Activated naive CD4-positive, alpha-beta T cell treated with anti-CD3 and anti-CD28 coated beads, Interleukin-2, amount 10 ng/mL, durations not matched to agents 7 days and 5 days (primary cell): ENCODE measurements around the gene XRN2.

Experiments used
- CTCF ChIA-PET: fragments of 350-600 bp; sonication (Branson Sonifier 250); formaldehyde crosslinking; loops from one replicate; lab custom pipeline; 2021; ENCODE audit warnings: antibody characterized with exemption; lab: Charles Lee
- DNase-seq: peaks from one replicate; pipeline ENCODE4 v3.0.0-alpha.2; 2020
- H3K27ac Mint-ChIP-seq: one replicate; pipeline ENCODE4 v1.8.0; 2021; ENCODE audit warnings: mild to moderate bottlenecking, moderate library complexity, mixed read lengths
- H3K27me3 Mint-ChIP-seq: one replicate; pipeline ENCODE4 v1.8.0; 2021; ENCODE audit warnings: mild to moderate bottlenecking, mixed read lengths
- H3K36me3 Mint-ChIP-seq: one replicate; pipeline ENCODE4 v1.8.0; 2021; ENCODE audit warnings: mixed read lengths
- H3K4me1 Mint-ChIP-seq: one replicate; pipeline ENCODE4 v1.8.0; 2021; ENCODE audit warnings: mixed read lengths
- H3K4me3 Mint-ChIP-seq: one replicate; pipeline ENCODE4 v1.8.0; 2021; ENCODE audit warnings: mild to moderate bottlenecking, moderate library complexity, mixed read lengths
- H3K9me3 Mint-ChIP-seq: one replicate; pipeline ENCODE4 v1.8.0; 2021; ENCODE audit warnings: mixed read lengths

XRN2 gene, protein sequence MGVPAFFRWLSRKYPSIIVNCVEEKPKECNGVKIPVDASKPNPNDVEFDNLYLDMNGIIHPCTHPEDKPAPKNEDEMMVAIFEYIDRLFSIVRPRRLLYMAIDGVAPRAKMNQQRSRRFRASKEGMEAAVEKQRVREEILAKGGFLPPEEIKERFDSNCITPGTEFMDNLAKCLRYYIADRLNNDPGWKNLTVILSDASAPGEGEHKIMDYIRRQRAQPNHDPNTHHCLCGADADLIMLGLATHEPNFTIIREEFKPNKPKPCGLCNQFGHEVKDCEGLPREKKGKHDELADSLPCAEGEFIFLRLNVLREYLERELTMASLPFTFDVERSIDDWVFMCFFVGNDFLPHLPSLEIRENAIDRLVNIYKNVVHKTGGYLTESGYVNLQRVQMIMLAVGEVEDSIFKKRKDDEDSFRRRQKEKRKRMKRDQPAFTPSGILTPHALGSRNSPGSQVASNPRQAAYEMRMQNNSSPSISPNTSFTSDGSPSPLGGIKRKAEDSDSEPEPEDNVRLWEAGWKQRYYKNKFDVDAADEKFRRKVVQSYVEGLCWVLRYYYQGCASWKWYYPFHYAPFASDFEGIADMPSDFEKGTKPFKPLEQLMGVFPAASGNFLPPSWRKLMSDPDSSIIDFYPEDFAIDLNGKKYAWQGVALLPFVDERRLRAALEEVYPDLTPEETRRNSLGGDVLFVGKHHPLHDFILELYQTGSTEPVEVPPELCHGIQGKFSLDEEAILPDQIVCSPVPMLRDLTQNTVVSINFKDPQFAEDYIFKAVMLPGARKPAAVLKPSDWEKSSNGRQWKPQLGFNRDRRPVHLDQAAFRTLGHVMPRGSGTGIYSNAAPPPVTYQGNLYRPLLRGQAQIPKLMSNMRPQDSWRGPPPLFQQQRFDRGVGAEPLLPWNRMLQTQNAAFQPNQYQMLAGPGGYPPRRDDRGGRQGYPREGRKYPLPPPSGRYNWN

DNA sequence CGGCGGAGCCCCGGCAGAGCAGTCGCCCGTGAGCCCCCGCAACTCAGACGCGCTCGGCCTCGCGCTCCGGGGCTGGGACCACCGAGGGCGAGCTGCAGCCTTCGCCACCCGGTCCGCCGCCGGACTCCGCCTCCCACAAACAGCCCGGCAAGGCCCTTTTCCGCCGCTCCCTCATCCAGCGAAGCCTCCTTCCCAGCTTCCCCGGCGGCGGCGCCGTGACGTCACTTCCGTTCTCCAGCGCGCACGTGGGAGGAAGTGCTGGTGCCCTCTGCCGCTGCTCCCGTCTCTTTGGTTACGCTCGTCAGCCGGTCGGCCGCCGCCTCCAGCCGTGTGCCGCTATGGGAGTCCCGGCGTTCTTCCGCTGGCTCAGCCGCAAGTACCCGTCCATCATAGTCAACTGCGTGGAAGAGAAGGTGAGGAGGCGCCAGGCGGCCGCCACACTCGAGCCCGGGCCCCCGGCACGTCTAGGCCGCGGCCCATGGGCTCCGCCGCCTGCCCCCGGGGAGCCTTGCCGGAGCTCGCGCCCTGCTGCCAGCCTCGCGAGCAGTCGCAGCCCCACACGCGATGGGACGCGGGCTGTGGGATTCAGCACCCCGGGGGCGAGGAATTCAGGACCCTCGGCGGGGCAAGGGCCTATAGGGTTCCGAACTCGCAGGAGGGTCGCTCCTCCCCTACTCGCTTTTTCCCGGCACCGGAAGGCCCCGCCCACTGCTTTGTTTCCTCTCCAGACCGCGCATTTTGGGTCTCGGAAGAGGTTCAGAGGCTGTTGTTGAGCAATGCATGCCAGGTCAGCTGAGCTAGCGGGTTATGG lies at the start of gene XRN2:
TSS of gene XRN2 (plus strand) at position 271 of the 811 bp plus-strand sequence. CDS start at position 339, 68 bp downstream.
- DNase-seq = peak; percentile 96
- Mint-ChIP-seq H3K4me1 (peaks cover 29% of the 10 kb centered on the region), H3K27me3 (peaks cover 14% of the 10 kb centered on the region), H3K9me3 (peaks cover 3% of the 10 kb centered on the region), H3K36me3 (peaks cover 26% of the 10 kb centered on the region), H3K27ac (peak within 1 kb of the TSS; percentile 97), H3K4me3 (peak within 1 kb of the TSS; percentile 97)
- CTCF ChIA-PET = no interaction called here

DNA sequence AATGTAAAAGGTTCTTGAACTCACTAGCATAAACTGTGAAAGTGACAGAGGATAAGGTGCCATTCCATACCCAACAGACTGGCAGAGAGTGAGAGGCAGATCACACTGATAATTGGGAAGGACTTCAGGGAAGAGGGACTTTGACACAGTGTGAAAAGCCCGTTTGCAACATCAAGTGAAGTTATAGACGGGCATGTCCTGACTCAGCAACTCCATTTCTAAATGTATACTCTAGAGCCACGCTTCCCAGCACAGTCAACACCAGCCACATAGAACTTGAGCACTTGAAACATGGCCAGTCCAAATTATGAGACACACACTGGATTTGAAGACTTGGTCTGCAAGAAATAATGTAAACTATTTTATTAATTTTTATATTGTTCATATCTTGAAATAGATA lies 45.9 kb upstream of the XRN2 start:
- no peak for DNase-seq
- no peaks in the 10 kb centered on the region for H3K36me3 Mint-ChIP-seq
- CTCF ChIA-PET = no interaction called here

DNA sequence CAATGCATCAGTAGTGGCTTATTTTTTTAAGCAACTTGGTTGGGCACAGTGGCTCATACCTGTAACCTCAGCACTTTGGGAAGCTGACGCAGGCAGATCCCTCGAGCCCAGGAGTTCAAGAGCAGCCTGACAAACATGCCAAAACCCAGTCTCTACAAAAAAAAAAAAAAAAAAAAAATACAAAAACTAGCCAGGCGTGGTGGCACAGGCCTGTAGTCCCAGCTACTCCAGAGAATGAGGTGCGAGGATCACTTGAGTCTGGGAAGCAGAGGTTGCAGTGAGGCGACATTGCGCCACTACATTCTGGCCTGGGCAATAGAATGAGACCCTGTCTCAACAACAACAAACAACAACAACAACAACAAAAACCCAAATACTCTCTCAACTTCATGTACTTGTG lies 44.7 kb upstream of the XRN2 start:
- Mint-ChIP-seq H3K36me3 (no peaks in the 10 kb centered on the region), H3K9me3 (no peaks in the 10 kb centered on the region), H3K27ac (no peak overlapping the region), H3K27me3 (peaks cover 1% of the 10 kb centered on the region), H3K4me1 (no peaks in the 10 kb centered on the region), H3K4me3 (no peak overlapping the region)
- CTCF ChIA-PET = no interaction called here
- DNase-seq = no peak

More for the DNA sequence above, 45.9 kb upstream of the XRN2 start:
- no peak overlapping the region for H3K27ac Mint-ChIP-seq
- H3K4me3 Mint-ChIP-seq = no peak overlapping the region
- H3K9me3 Mint-ChIP-seq = no peaks in the 10 kb centered on the region
- H3K4me1 Mint-ChIP-seq = no peaks in the 10 kb centered on the region
- no peaks in the 10 kb centered on the region for H3K27me3 Mint-ChIP-seq

DNA sequence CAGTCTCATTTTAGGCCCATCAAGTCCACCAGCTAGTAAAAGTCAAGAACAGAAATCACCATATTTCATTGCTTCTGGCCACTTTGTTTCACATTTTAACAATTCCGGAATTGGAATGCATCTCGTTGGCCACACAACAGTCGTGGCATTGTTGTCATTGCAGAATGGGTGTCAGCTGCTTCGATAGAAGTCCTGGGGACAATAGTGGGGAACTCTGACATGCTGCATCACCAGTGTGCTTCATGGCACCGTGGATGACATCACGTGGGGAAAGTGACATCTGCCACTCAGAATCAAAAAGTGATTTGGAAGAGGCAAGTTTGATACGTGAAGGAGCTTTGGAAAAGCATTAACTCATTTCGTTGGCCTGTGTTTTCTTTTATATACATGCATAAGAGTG lies 43.8 kb upstream of the XRN2 start:
- H3K27ac Mint-ChIP-seq = no peak overlapping the region

DNA sequence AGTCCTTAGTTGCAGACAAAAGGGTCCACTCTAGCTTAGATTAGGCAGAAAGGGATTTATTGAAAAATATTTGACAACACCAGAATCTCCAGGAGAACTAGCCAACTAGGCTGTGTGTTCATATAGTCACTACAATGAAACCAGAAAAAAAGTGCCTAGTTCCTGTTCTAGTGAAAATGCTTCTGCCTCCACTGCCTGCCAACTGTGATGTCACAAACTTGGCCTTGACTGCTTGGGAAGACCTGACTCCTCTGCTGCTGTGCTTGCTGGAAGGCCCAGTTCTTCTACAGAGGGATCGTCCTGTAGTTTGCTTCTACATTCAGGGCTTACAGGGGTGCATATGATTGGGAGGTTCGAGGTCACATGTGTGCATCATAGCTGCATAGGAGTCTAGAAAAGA lies 40.3 kb upstream of the XRN2 start:
- Mint-ChIP-seq H3K4me1 (no peaks in the 10 kb centered on the region), H3K27ac (no peak overlapping the region), H3K27me3 (peaks cover 10% of the 10 kb centered on the region), H3K36me3 (no peaks in the 10 kb centered on the region), H3K9me3 (no peaks in the 10 kb centered on the region), H3K4me3 (no peak overlapping the region)
- DNase-seq = no peak
- CTCF ChIA-PET = no interaction called here

More for the DNA sequence above, 43.8 kb upstream of the XRN2 start:
- H3K4me1 Mint-ChIP-seq = no peaks in the 10 kb centered on the region
- peaks cover 4% of the 10 kb centered on the region for H3K27me3 Mint-ChIP-seq
- H3K9me3 Mint-ChIP-seq = no peaks in the 10 kb centered on the region
- no peak overlapping the region for H3K4me3 Mint-ChIP-seq
- no peaks in the 10 kb centered on the region for H3K36me3 Mint-ChIP-seq
- CTCF ChIA-PET = no interaction called here
- DNase-seq = no peak

DNA sequence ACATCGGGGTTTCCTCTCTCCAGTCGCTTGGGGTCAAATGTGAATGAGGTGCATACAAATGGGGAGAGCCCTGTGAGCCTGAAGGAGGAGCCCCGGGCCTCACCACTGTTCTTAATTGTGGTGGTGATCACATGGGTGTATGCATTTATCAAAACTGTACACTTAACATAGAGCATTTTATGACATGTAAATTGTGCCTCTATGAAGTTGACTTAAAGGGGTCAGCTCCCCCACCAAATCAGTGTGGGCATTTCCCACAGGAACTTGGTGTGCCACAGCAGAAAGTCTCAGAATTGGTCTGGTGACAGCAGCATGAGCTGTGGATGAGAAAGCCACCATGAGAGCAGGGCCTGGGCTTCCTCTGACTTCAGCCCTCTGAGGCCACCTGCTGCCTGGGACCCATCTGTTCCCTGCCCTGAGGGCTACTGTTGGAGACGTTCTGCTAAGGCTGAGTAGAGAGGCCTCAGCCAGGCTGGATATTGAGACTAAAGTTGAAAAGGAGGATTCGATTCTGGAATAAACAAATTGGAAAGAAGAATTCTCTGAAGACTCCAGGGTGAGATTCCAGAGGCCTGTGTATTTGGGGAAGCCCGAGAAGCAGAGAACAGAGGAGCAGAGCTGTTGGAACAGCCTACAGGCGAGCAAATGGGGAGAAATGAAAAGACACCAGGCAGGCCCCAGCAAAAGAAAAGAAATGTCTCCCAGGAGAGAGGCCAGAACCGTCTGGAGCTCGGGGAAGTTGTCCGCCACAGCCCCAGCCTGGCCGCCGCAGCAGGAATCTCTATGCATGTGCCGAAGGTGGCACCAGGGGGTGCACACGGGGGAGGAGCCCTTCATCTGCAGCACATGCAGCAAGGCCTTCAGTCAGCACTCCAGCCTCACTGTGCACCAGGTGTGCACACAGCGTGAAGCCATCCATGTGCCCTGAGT lies 37.6 kb upstream of the XRN2 start:
- Mint-ChIP-seq H3K9me3 (no peaks in the 10 kb centered on the region), H3K27ac (no peak overlapping the region), H3K27me3 (peaks cover 10% of the 10 kb centered on the region), H3K4me3 (no peak overlapping the region), H3K4me1 (no peaks in the 10 kb centered on the region), H3K36me3 (no peaks in the 10 kb centered on the region)
- no peak for DNase-seq
- CTCF ChIA-PET = interaction anchor here (0.8 to 1.6 kb wide), 2 partner anchors 23 to 30 kb away, joined by 3 to 5 read pairs; no protein-coding TSS in a partner anchor

DNA sequence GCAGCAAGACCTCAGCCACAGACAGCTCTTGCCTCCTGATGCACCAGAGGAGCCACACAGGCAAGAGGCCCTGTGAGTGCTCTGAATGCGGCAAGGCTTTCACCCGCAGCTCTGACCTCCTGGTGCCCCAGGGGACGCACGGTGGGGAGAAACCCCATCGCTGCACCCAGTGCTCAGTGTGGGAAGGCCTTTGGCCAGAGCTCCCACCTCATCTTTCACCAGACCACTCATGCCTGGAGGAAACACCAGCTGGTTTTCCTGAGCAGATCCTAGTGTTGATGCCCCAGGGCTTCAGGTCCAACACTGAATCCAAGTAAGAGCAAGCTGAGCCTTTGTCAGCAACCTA lies 37.0 kb upstream of the XRN2 start:
- no peaks in the 10 kb centered on the region for H3K36me3 Mint-ChIP-seq
- CTCF ChIA-PET = interaction anchor here (0.8 kb wide), 1 partner anchor 22 kb away, joined by 3 read pairs; no protein-coding TSS in a partner anchor

DNA sequence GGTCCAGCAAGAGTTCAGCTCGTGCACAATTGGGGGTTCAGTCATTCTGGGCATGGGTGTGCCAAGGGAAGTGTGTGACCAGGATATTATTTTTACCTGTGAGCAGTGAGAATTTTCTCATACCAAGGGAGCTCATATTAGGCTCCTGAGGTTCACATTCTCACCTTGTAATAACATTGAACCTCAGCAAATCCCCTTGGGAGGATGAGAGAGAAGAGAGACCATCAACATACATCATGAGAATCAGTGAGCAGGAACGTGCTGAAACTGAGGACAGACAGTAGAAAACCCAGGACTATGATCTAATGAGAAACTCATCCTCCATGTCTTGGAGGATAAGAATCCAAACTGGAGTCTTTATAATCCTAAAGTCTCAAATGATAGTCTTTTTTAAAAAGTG lies 33.4 kb upstream of the XRN2 start:
- CTCF ChIA-PET = no interaction called here
- H3K4me1 Mint-ChIP-seq = no peaks in the 10 kb centered on the region
- H3K27ac Mint-ChIP-seq = no peak overlapping the region
- no peak overlapping the region for H3K4me3 Mint-ChIP-seq
- no peak for DNase-seq
- H3K9me3 Mint-ChIP-seq = no peaks in the 10 kb centered on the region
- no peaks in the 10 kb centered on the region for H3K36me3 Mint-ChIP-seq
- peaks cover 22% of the 10 kb centered on the region for H3K27me3 Mint-ChIP-seq

More for the DNA sequence above, 37.0 kb upstream of the XRN2 start:
- no peak overlapping the region for H3K4me3 Mint-ChIP-seq
- no peaks in the 10 kb centered on the region for H3K4me1 Mint-ChIP-seq
- no peak overlapping the region for H3K27ac Mint-ChIP-seq
- H3K9me3 Mint-ChIP-seq = no peaks in the 10 kb centered on the region
- H3K27me3 Mint-ChIP-seq = peaks cover 10% of the 10 kb centered on the region
- no peak for DNase-seq

DNA sequence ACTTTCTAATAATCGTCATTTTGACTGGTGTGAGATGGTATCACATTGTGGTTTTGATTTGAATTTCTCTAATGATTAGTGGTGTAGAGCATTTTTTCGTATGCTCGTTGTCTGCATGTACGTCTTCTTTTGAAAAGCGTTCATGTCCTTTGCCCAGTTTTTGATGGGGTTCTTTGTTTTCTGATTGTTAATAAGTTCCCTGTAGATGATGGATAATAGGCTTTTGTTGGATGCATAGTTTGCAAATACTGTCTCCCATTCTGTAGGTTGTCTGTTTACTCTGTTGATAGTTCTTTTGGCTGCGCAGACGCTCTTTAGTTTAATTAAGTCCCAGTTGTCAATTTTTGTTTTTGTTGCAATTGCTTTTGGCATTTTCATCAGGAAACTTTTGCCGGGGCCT lies 32.3 kb upstream of the XRN2 start:
- Mint-ChIP-seq H3K36me3 (no peaks in the 10 kb centered on the region), H3K9me3 (no peaks in the 10 kb centered on the region), H3K4me3 (no peak overlapping the region), H3K27me3 (peaks cover 17% of the 10 kb centered on the region), H3K4me1 (no peaks in the 10 kb centered on the region), H3K27ac (no peak overlapping the region)
- CTCF ChIA-PET = no interaction called here
- no peak for DNase-seq

DNA sequence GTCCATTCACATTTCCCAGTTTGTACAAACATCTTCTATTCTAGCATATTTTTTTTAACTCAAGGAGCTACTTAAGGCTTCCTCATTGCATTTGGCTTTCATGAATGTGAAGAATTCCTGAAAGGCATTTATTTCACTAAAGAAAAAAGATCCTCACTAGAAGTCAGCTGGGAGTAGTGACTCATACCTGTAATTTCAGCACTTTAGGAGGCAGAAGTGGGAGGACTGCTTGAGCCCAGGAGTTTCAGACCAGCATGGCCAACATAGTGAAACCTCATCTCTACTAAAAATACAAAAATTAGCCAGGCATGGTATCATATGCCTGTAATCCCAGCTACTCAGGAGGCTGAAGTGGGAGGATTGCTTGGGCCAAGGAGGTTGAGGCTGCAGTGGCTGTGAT lies 30.9 kb upstream of the XRN2 start:
- Mint-ChIP-seq H3K36me3 (no peaks in the 10 kb centered on the region), H3K27me3 (peaks cover 16% of the 10 kb centered on the region), H3K4me3 (no peak overlapping the region), H3K27ac (no peak overlapping the region), H3K4me1 (no peaks in the 10 kb centered on the region), H3K9me3 (no peaks in the 10 kb centered on the region)
- CTCF ChIA-PET = no interaction called here
- no peak for DNase-seq

DNA sequence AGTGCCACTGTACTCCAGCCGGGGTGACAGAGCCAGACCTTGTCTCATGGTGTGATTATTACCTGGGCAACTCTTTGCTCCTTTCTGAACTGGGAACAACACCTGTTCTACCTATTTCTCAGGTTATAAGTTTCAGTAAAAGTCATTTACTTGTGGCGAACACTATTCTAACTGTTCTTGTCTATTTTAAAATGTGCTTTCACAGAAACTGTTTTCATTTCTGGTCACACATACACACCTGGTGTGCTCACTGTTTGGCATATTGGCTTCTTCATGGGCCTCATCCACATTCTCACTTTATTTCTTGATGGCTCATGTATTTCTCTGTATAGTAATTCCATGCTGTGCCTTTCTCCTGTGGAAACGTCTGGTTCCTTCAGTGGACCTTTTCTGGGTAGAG lies 30.5 kb upstream of the XRN2 start:
- H3K27me3 Mint-ChIP-seq = peaks cover 17% of the 10 kb centered on the region
- no peak overlapping the region for H3K27ac Mint-ChIP-seq
- no peaks in the 10 kb centered on the region for H3K36me3 Mint-ChIP-seq
- no peak overlapping the region for H3K4me3 Mint-ChIP-seq
- no peaks in the 10 kb centered on the region for H3K9me3 Mint-ChIP-seq
- CTCF ChIA-PET = no interaction called here
- DNase-seq = no peak
- H3K4me1 Mint-ChIP-seq = no peaks in the 10 kb centered on the region

DNA sequence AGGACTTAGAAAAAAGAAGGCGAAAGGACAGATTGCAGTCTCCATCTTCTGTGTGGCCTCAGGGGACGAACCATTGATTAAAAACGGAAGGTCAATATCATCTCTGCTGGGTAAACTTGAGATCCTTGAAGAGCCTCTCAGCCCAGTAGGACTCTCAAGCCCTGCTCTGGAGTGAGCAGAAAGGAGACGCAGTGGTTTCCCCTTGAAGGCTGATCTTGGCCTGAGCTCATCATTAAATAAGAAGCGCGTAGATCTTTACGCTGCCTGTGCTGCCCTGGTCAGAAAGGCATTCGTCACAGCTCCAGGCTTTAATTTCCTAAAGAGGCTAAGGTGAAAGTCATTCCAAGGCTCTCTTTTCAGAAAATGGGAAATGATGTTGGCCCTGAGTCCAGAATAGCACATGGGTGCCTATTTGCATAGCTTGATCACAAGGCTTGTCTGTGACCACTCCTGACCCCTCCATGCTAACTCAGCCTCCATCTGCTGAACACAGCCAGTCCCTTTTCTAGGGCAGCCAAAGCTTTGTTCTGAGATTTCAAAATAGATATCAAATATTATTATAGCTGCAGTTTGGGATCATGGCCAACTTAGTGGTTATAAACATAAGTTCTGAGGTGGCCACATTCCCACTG lies 29.3 kb upstream of the XRN2 start:
- CTCF ChIA-PET = no interaction called here
- H3K27ac Mint-ChIP-seq = no peak overlapping the region
- no peaks in the 10 kb centered on the region for H3K4me1 Mint-ChIP-seq
- peaks cover 26% of the 10 kb centered on the region for H3K27me3 Mint-ChIP-seq
- H3K4me3 Mint-ChIP-seq = no peak overlapping the region
- H3K9me3 Mint-ChIP-seq = no peaks in the 10 kb centered on the region
- no peaks in the 10 kb centered on the region for H3K36me3 Mint-ChIP-seq
- no peak for DNase-seq

DNA sequence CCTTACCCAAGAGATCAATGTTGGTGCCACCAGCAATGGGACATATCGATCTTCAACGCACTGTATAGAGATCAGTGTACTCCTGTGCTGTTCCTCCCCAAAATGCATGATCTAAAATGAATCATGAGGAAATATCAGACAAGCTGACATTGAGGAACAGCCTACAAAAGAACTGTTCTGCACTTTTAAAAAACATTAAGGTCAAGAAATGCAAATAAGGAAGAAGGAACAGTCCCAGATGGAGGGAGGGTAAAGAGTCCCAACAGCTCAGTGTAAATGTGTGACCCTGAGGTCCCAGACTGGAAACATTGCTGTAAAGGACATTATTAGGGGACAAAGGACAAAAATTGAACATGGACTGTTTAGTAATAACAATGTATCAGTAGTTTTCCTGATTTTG lies 24.3 kb upstream of the XRN2 start:
- Mint-ChIP-seq H3K27me3 (peaks cover 34% of the 10 kb centered on the region), H3K9me3 (no peaks in the 10 kb centered on the region), H3K27ac (no peak overlapping the region), H3K36me3 (no peaks in the 10 kb centered on the region), H3K4me1 (no peaks in the 10 kb centered on the region), H3K4me3 (no peak overlapping the region)
- CTCF ChIA-PET = no interaction called here
- no peak for DNase-seq
